H1 (cell line): ENCODE results near the gene SAMD4A. TPM values are rescaled to one million over a fixed set of nuclear protein-coding genes. Genes with fewer than 3 reads are reported as not detected.

Experiments
- CTCF ChIA-PET: fragments of 300-600 bp; sonication (Branson Sonifier 250); formaldehyde crosslinking; loops from one replicate; lab custom pipeline; 2021; ENCODE audit not compliant: partially characterized antibody; lab: Charles Lee
- POLR2A ChIA-PET: fragments of 300-600 bp; sonication (Branson Sonifier 250); formaldehyde crosslinking; loops from one replicate; lab custom pipeline; 2021; ENCODE audit warnings: inconsistent platforms; ENCODE audit not compliant: partially characterized antibody; lab: Charles Lee
- DNase-seq, 2 experiments: peaks; one replicate each; pipeline versions ENCODE4 v3.0.0 to v3.0.0-alpha.2; 2010 to 2022; ENCODE audit warnings: low spot score in 2 of 2, low read depth in 1 of 2, mixed read lengths in 1 of 2
- FAIRE-seq: peaks from 2 replicates; lab custom pipeline; 2011; peaks lifted over from hg19 to GRCh38; lab: Jason Lieb, UNC
- H2AFZ ChIP-seq: 2 replicates; pipeline ENCODE4 v1.8.1; 2012; ENCODE audit warnings: low read length, inconsistent platforms
- H2AK5ac ChIP-seq: 2 replicates; pipeline ENCODE4 v1.6.1; 2013; ENCODE audit warnings: low read depth, low read length
- H2BK120ac ChIP-seq: replicated peaks from 2 replicates; pipeline ENCODE3; 2013; ENCODE audit warnings: low read depth, low read length, inconsistent platforms
- H2BK12ac ChIP-seq: 2 replicates; pipeline ENCODE4 v1.6.1; 2013; ENCODE audit warnings: low read depth, low read length
- H2BK15ac ChIP-seq: 2 replicates; pipeline ENCODE4 v1.6.1; 2013; ENCODE audit warnings: low read length
- H2BK20ac ChIP-seq: 2 replicates; pipeline ENCODE4 v1.6.1; 2013; ENCODE audit warnings: low read length
- H2BK5ac ChIP-seq: 2 replicates; pipeline ENCODE4 v1.6.1; 2013; ENCODE audit warnings: low read depth, low read length
- H3K14ac ChIP-seq: 2 replicates; pipeline ENCODE4 v1.6.1; 2013; ENCODE audit warnings: inconsistent platforms; ENCODE audit not compliant: insufficient read length
- H3K18ac ChIP-seq: 2 replicates; pipeline ENCODE4 v1.6.1; 2013; ENCODE audit warnings: low read length; ENCODE audit errors: extremely low read depth
- H3K23ac ChIP-seq: 2 replicates; pipeline ENCODE4 v1.6.1; 2013; ENCODE audit warnings: inconsistent platforms; ENCODE audit not compliant: insufficient read length
- H3K23me2 ChIP-seq: 2 replicates; pipeline ENCODE4 v1.6.1; 2013; ENCODE audit warnings: low read depth, low read length
- H3K27ac ChIP-seq: 2 replicates; pipeline ENCODE4 v1.6.1; 2011; ENCODE audit warnings: low read depth, low read length, inconsistent platforms
- H3K27me3 ChIP-seq, 4 experiments: replicated peaks in 1 of 4; 1 replicate in 1 of 4; 2 replicates in 3 of 4; pipeline versions ENCODE4 v1.6.1 to v1.8.1; 2011 to 2013; ENCODE audit warnings: low read length in 3 of 4, mild to moderate bottlenecking in 3 of 4, inconsistent platforms in 2 of 4, mixed read lengths in 2 of 4, moderate library complexity in 1 of 4; ENCODE audit not compliant: control insufficient read depth in 3 of 4, insufficient read depth in 3 of 4; ENCODE audit errors: extremely low read depth in 1 of 4
- H3K36me3 ChIP-seq, 4 experiments: 2 replicates each; pipeline versions ENCODE4 v1.6.1 to v1.8.1; 2011 to 2013; ENCODE audit warnings: mild to moderate bottlenecking in 4 of 4, low read length in 3 of 4, moderate library complexity in 2 of 4, control low read depth in 1 of 4, inconsistent platforms in 1 of 4; ENCODE audit not compliant: insufficient read depth in 4 of 4, control insufficient read depth in 2 of 4
- H3K4ac ChIP-seq: replicated peaks from 2 replicates; pipeline ENCODE3; 2013; ENCODE audit warnings: low read length, low read depth, mixed read lengths, inconsistent platforms; ENCODE audit not compliant: insufficient read length
- H3K4me1 ChIP-seq, 4 experiments: replicated peaks in 1 of 4; 1 replicate in 1 of 4; 2 replicates in 3 of 4; pipeline versions ENCODE4 v1.6.1 to v1.8.1; 2011 to 2013; ENCODE audit warnings: low read length in 3 of 4, inconsistent platforms in 2 of 4, mixed read lengths in 1 of 4; ENCODE audit not compliant: insufficient read depth in 4 of 4, control insufficient read depth in 3 of 4
- H3K4me2 ChIP-seq, 2 experiments: 2 replicates each; pipeline versions ENCODE4 v1.6.1 to v1.8.1; 2011 to 2013; ENCODE audit warnings: low read depth in 2 of 2, low read length in 2 of 2, control low read depth in 1 of 2, inconsistent platforms in 1 of 2, mild to moderate bottlenecking in 1 of 2; ENCODE audit not compliant: insufficient read depth in 1 of 2
- H3K4me3 ChIP-seq, 4 experiments: fragments of 200-600, 300-600 bp in 1 of 4; sonication (generic), shearing (Covaris generic), sonication (Bioruptor Twin) in 1 of 4; 2 replicates each; pipeline versions ENCODE4 v1.5.1 to v1.8.1; 2011 to 2016; ENCODE audit warnings: low read length in 4 of 4, low read depth in 3 of 4, control low read depth in 2 of 4, inconsistent platforms in 2 of 4, mild to moderate bottlenecking in 2 of 4, mixed read lengths in 1 of 4, moderate library complexity in 1 of 4; ENCODE audit not compliant: insufficient read depth in 2 of 4; ENCODE audit errors: extremely low read depth in 1 of 4
- H3K56ac ChIP-seq: replicated peaks from 2 replicates; pipeline ENCODE3; 2013; ENCODE audit warnings: low read depth, mild to moderate bottlenecking, mixed read lengths, low read length, inconsistent platforms; ENCODE audit not compliant: insufficient read length
- H3K79me1 ChIP-seq: 2 replicates; pipeline ENCODE4 v1.6.1; 2013; ENCODE audit warnings: low read depth, low read length, control low read depth
- H3K79me2 ChIP-seq, 2 experiments: 2 replicates each; pipeline versions ENCODE4 v1.6.1 to v1.8.1; 2012 to 2013; ENCODE audit warnings: low read length in 2 of 2, mild to moderate bottlenecking in 2 of 2, inconsistent platforms in 1 of 2; ENCODE audit not compliant: insufficient read depth in 2 of 2, control insufficient read depth in 1 of 2
- H3K9ac ChIP-seq, 4 experiments: replicated peaks in 1 of 4; 1 replicate in 1 of 4; 2 replicates in 3 of 4; pipeline versions ENCODE4 v1.6.1 to v1.8.1; 2011 to 2013; ENCODE audit warnings: low read depth in 3 of 4, low read length in 3 of 4, control low read depth in 2 of 4, mild to moderate bottlenecking in 2 of 4, moderate library complexity in 2 of 4, inconsistent platforms in 1 of 4; ENCODE audit errors: extremely low read depth in 1 of 4
- H3K9me3 ChIP-seq, 2 experiments: 2 replicates each; pipeline versions ENCODE4 v1.6.1 to v1.8.1; 2012 to 2013; ENCODE audit warnings: mild to moderate bottlenecking in 2 of 2, moderate library complexity in 2 of 2, control low read depth in 1 of 2, inconsistent platforms in 1 of 2, low read depth in 1 of 2, low read length in 1 of 2, mixed read lengths in 1 of 2; ENCODE audit not compliant: insufficient read depth in 2 of 2
- H4K20me1 ChIP-seq, 2 experiments: replicated peaks in 1 of 2; 2 replicates each; pipeline versions ENCODE3 to v1.8.1; 2011 to 2013; ENCODE audit warnings: inconsistent platforms in 2 of 2, low read length in 2 of 2, mild to moderate bottlenecking in 1 of 2; ENCODE audit not compliant: insufficient read depth in 2 of 2, control insufficient read depth in 1 of 2
- H4K5ac ChIP-seq: 2 replicates; pipeline ENCODE4 v1.6.1; 2013; ENCODE audit warnings: low read length, low read depth, mixed read lengths, inconsistent platforms; ENCODE audit not compliant: insufficient read length
- H4K8ac ChIP-seq: 2 replicates; pipeline ENCODE4 v1.8.0; 2013; ENCODE audit warnings: mild to moderate bottlenecking, moderate library complexity, low read length, inconsistent platforms; ENCODE audit not compliant: insufficient read depth; ENCODE audit errors: extremely low read depth
- H4K91ac ChIP-seq: replicated peaks from 2 replicates; pipeline ENCODE3; 2013; ENCODE audit warnings: low read length, mixed read lengths, inconsistent platforms; ENCODE audit not compliant: insufficient read length
- CEBPB ChIP-seq: IDR thresholded peaks from 2 replicates; pipeline ENCODE4 v1.6.1; 2012; ENCODE audit warnings: low read depth, low read length
- TEAD4 ChIP-seq: IDR thresholded peaks from 2 replicates; pipeline ENCODE4 v1.6.1; 2012; ENCODE audit warnings: low read depth, low read length, inconsistent platforms, mixed read lengths
- WGBS, 2 experiments: shearing (Covaris generic) in 1 of 2; methylation state at CpG; one replicate each; pipeline versions ENCODE4 v1.1.6 to v1.1.7; 2013 to 2015; ENCODE audit warnings: low lambda C conversion rate in 2 of 2, mixed read lengths in 2 of 2, inconsistent platforms in 1 of 2, low coverage in 1 of 2, missing lambda C conversion rate in 1 of 2; ENCODE audit not compliant: insufficient replicate concordance in 2 of 2, insufficient coverage in 1 of 2, insufficient read length in 1 of 2; ENCODE audit errors: extremely low coverage in 1 of 2, missing lambda C conversion rate in 1 of 2; 5-methylcytosine and 5-hydroxymethylcytosine counted together
- polyA plus RNA-seq, 7 experiments: library from polyadenylated mRNA; depleted of rRNA in 3 of 7; stranded (reverse) in 5 of 7; unstranded in 2 of 7; fragments of >200 nt in 5 of 7; fragments of 200-250 nt in 2 of 7; gene quantifications; 1 replicate in 5 of 7; 2 replicates in 1 of 7; 4 replicates in 1 of 7; pipeline versions ENCODE4 v1.2.1 to v1.2.3, GENCODE V29; 2011 to 2013; ENCODE audit warnings: missing spikeins in 2 of 7, mixed read lengths in 2 of 7
- total RNA-seq: library from RNA; stranded (reverse); fragmentation: NEBNext Ultra II Directional; extraction: Animal tissue kit (Norgen Biotek cat#: 25700); gene quantifications from 2 replicates; pipeline ENCODE4 v1.2.1, GENCODE V29; 2021

The SAMD4A gene
- total and polyA plus RNA-seq, 2 of the 8 experiments (the other 6 are each of a cell fraction or from before 2014, with no cell fraction given) = 2.4 to 12.3 TPM

DNA sequence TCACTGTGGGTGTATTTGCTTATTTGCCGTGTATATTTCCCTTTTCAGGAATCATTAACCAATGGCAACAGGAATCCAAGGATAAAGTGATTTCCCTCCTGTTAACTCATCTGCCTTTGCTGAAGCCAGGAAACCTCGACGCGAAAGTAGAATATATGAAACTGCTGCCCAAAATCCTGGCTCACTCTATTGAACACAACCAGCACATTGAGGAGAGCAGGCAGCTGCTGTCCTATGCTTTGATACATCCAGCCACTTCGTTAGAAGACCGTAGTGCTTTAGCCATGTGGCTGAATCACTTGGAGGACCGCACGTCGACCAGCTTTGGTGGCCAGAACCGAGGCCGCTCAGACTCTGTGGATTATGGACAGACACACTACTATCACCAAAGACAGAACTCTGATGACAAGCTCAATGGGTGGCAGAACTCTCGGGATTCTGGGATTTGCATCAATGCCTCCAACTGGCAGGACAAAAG lies 135.1 kb downstream of the SAMD4A start:
- no peak overlapping the region for H4K5ac ChIP-seq
- no peak overlapping the region for H3K27ac ChIP-seq
- no peak overlapping the region for H3K4me3 ChIP-seq
- DNase-seq = no peak
- TF ChIP-seq TEAD4 (no peak), CEBPB (no peak)
- H2BK12ac ChIP-seq = no peak overlapping the region
- no peaks in the 10 kb centered on the region for H4K20me1 ChIP-seq
- no peak overlapping the region for H3K56ac ChIP-seq
- H3K23me2 ChIP-seq = no peaks in the 10 kb centered on the region
- H3K9ac ChIP-seq = no peak overlapping the region
- no peak overlapping the region for H2AK5ac ChIP-seq
- no peak overlapping the region for H3K18ac ChIP-seq
- H2BK5ac ChIP-seq = no peak overlapping the region
- no peak overlapping the region for H2BK15ac ChIP-seq
- peaks cover 1% of the 10 kb centered on the region for H3K79me1 ChIP-seq
- no peak overlapping the region for H3K23ac ChIP-seq
- H3K27me3 ChIP-seq = no peaks in the 10 kb centered on the region
- no peak overlapping the region for H2BK120ac ChIP-seq
- no peak overlapping the region for H4K91ac ChIP-seq
- no peaks in the 10 kb centered on the region; a peak in 1 of 8 replicates for H3K36me3 ChIP-seq
- H2AFZ ChIP-seq = no peak overlapping the region
- no peak for FAIRE-seq
- POLR2A ChIA-PET = interaction anchor here (0.6 to 0.9 kb wide), 2 partner anchors 15 to 148 kb away, joined by 3 read pairs; no protein-coding TSS in a partner anchor
- no peak overlapping the region for H3K4me2 ChIP-seq
- H2BK20ac ChIP-seq = no peak overlapping the region
- no peaks in the 10 kb centered on the region for H3K79me2 ChIP-seq
- WGBS, 2 experiments = 91% methylated on average over 12 of the region's 12 CpGs; no CpG with 5 or more reads in 1 of the 2 experiments
- H4K8ac ChIP-seq = no peak overlapping the region
- no peak overlapping the region for H3K14ac ChIP-seq
- CTCF ChIA-PET = interaction anchor here (0.9 to 5.4 kb wide), 8 partner anchors 8 to 138 kb away, joined by 3 to 26 read pairs (median 8); no protein-coding TSS in a partner anchor
- H3K9me3 ChIP-seq = no peaks in the 10 kb centered on the region
- H3K4me1 ChIP-seq = peaks cover 0 to 8% (median 0%) of the 10 kb centered on the region in 4 experiments; a peak in 1 of 7 replicates
- no peak overlapping the region for H3K4ac ChIP-seq
